Panc1 (cell line): Measurements from ENCODE around the gene ALPK3.

Experiments
- REST ChIP-seq, 2 experiments: IDR thresholded peaks; 2 replicates each; pipeline ENCODE4 v1.6.1; 2011 to 2012; ENCODE audit warnings: low read depth in 2 of 2, control low read depth in 1 of 2, low read length in 1 of 2, mild to moderate bottlenecking in 1 of 2, moderate library complexity in 1 of 2; ENCODE audit not compliant: insufficient read depth in 1 of 2
- TCF7L2 ChIP-seq: IDR thresholded peaks from 2 replicates; pipeline ENCODE4 v1.6.1; 2011; ENCODE audit warnings: mild to moderate bottlenecking, low read depth, low read length, inconsistent platforms
- TF ChIP-seq, protein P1 (sequence below): fragments of 450-650 bp; IDR thresholded peaks from 2 replicates; pipeline ENCODE4 v1.5.1; 2017; ENCODE audit warnings: mild to moderate bottlenecking

- TF ChIP-seq, protein P1, sequence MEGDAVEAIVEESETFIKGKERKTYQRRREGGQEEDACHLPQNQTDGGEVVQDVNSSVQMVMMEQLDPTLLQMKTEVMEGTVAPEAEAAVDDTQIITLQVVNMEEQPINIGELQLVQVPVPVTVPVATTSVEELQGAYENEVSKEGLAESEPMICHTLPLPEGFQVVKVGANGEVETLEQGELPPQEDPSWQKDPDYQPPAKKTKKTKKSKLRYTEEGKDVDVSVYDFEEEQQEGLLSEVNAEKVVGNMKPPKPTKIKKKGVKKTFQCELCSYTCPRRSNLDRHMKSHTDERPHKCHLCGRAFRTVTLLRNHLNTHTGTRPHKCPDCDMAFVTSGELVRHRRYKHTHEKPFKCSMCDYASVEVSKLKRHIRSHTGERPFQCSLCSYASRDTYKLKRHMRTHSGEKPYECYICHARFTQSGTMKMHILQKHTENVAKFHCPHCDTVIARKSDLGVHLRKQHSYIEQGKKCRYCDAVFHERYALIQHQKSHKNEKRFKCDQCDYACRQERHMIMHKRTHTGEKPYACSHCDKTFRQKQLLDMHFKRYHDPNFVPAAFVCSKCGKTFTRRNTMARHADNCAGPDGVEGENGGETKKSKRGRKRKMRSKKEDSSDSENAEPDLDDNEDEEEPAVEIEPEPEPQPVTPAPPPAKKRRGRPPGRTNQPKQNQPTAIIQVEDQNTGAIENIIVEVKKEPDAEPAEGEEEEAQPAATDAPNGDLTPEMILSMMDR: no peak
- no peak for TF ChIP-seq REST (IDR thresholded peaks at IDR 0.05; ENCODE audit: insufficient read depth in 1 of 2, low read depth in 2 of 2, low read length in 1 of 2)
- no peak for TF ChIP-seq TCF7L2
Measured at GRCh38 chr15:84839714-84840113, 22.6 kb downstream of the ALPK3 start.
